Osteocyte (in vitro differentiated cells): ENCODE measurements around the gene MTX3. TPM values are rescaled to one million over a fixed set of nuclear protein-coding genes. Genes with fewer than 3 reads are reported as not detected.

Experiments used
- DNase-seq: peaks from one replicate; pipeline ENCODE4 v3.0.0; 2021; ENCODE audit warnings: mixed read lengths; ENCODE audit not compliant: unreplicated experiment; ENCODE audit errors: extremely low spot score
- H3K27ac Mint-ChIP-seq: one replicate; pipeline ENCODE4 v1.8.0; 2021; ENCODE audit warnings: mild to moderate bottlenecking, mixed read lengths; ENCODE audit not compliant: unreplicated experiment
- H3K27me3 Mint-ChIP-seq: one replicate; pipeline ENCODE4 v1.8.0; 2021; ENCODE audit warnings: mixed read lengths; ENCODE audit not compliant: unreplicated experiment
- H3K36me3 Mint-ChIP-seq: one replicate; pipeline ENCODE4 v1.8.0; 2021; ENCODE audit warnings: mixed read lengths; ENCODE audit not compliant: unreplicated experiment
- H3K4me1 Mint-ChIP-seq: one replicate; pipeline ENCODE4 v1.8.0; 2021; ENCODE audit warnings: mixed read lengths; ENCODE audit not compliant: unreplicated experiment
- H3K4me3 Mint-ChIP-seq: one replicate; pipeline ENCODE4 v1.8.0; 2021; ENCODE audit warnings: mild to moderate bottlenecking, moderate library complexity, mixed read lengths; ENCODE audit not compliant: unreplicated experiment
- H3K9me3 Mint-ChIP-seq: one replicate; pipeline ENCODE4 v1.8.0; 2021; ENCODE audit warnings: mixed read lengths; ENCODE audit not compliant: unreplicated experiment
- total RNA-seq: library from RNA; stranded (reverse); gene quantifications from 2 replicates; pipeline ENCODE4 v1.2.1, GENCODE V29; 2021
- TF ChIP-seq, protein P1 (sequence below): fragments of 200-600 bp; sonication (generic); IDR thresholded peaks from 2 replicates; pipeline ENCODE4 v1.5.0; 2021; ENCODE audit warnings: antibody characterized with exemption, mild to moderate bottlenecking, moderate library complexity

The MTX3 gene
- total RNA-seq, 1 donor from 2014 or later, result 12.7 TPM

GRCh38 chr5:79936646-79937216 is 54.3 kb downstream of the MTX3 start:
- H3K27me3 Mint-ChIP-seq, result peaks cover 3% of the 10 kb centered on the region
- TF ChIP-seq, protein P1, sequence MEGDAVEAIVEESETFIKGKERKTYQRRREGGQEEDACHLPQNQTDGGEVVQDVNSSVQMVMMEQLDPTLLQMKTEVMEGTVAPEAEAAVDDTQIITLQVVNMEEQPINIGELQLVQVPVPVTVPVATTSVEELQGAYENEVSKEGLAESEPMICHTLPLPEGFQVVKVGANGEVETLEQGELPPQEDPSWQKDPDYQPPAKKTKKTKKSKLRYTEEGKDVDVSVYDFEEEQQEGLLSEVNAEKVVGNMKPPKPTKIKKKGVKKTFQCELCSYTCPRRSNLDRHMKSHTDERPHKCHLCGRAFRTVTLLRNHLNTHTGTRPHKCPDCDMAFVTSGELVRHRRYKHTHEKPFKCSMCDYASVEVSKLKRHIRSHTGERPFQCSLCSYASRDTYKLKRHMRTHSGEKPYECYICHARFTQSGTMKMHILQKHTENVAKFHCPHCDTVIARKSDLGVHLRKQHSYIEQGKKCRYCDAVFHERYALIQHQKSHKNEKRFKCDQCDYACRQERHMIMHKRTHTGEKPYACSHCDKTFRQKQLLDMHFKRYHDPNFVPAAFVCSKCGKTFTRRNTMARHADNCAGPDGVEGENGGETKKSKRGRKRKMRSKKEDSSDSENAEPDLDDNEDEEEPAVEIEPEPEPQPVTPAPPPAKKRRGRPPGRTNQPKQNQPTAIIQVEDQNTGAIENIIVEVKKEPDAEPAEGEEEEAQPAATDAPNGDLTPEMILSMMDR, result no peak
- no peaks in the 10 kb centered on the region for H3K36me3 Mint-ChIP-seq
- no peak for DNase-seq
- no peaks in the 10 kb centered on the region for H3K4me1 Mint-ChIP-seq
- H3K4me3 Mint-ChIP-seq, result no peak overlapping the region
- H3K27ac Mint-ChIP-seq, result no peak overlapping the region
- no peaks in the 10 kb centered on the region for H3K9me3 Mint-ChIP-seq

- Mint-ChIP-seq H3K36me3 (no peaks in the 10 kb centered on the region), H3K9me3 (no peaks in the 10 kb centered on the region), H3K4me3 (no peak overlapping the region), H3K27me3 (no peaks in the 10 kb centered on the region), H3K4me1 (no peaks in the 10 kb centered on the region), H3K27ac (no peak overlapping the region)
- TF ChIP-seq, protein P1, result no peak
- DNase-seq, result no peak
These were observed 54.9 kb downstream of the MTX3 start for GRCh38 chr5:79936002-79936645.

DNA sequence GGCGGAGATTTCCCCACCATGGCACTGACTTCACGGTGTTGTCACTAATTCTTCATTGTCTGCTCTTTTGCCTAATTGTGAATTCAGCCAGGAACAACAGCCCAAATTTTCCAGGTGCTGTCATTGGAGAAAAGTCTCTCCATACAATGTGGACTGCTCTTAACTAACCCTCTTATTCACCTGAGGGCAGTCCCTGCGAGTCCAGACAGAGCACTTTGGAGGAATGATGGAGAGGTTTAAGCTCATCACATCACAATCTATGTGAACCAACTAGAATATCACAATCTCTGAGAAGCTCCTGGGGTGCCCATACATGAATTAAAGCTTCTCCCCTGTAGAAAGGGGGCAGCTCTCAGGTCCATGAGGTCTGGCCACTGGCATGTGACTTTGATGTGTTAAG is 56.4 kb downstream of the MTX3 start:
- Mint-ChIP-seq H3K4me1 (no peaks in the 10 kb centered on the region), H3K36me3 (no peaks in the 10 kb centered on the region), H3K9me3 (no peaks in the 10 kb centered on the region), H3K27me3 (no peaks in the 10 kb centered on the region), H3K4me3 (no peak overlapping the region), H3K27ac (no peak overlapping the region)
- DNase-seq, result no peak
- TF ChIP-seq, protein P1, result no peak

- no peaks in the 10 kb centered on the region for H3K4me1 Mint-ChIP-seq
- peaks cover 3% of the 10 kb centered on the region for H3K27me3 Mint-ChIP-seq
- TF ChIP-seq, protein P1, result no peak
- no peaks in the 10 kb centered on the region for H3K36me3 Mint-ChIP-seq
- DNase-seq, result no peak
- H3K27ac Mint-ChIP-seq, result no peak overlapping the region
- H3K4me3 Mint-ChIP-seq, result no peak overlapping the region
- H3K9me3 Mint-ChIP-seq, result no peaks in the 10 kb centered on the region
These were observed 58.3 kb downstream of the MTX3 start for GRCh38 chr5:79932510-79933504.

GRCh38 chr5:79931866-79932265 is 59.2 kb downstream of the MTX3 start:
- H3K27ac Mint-ChIP-seq, result no peak overlapping the region
- peaks cover 11% of the 10 kb centered on the region for H3K27me3 Mint-ChIP-seq
- no peak for DNase-seq
- H3K4me1 Mint-ChIP-seq, result no peaks in the 10 kb centered on the region
- no peak overlapping the region for H3K4me3 Mint-ChIP-seq
- no peaks in the 10 kb centered on the region for H3K9me3 Mint-ChIP-seq
- TF ChIP-seq, protein P1, result no peak
- H3K36me3 Mint-ChIP-seq, result no peaks in the 10 kb centered on the region
